Lower leg skin (tissue), 3 donors: ENCODE data around the gene PLA2G2A.

Experiments
- POLR2A ChIP-seq, 2 donors: fragments of 450-650 bp; IDR thresholded peaks; one replicate each; pipeline ENCODE4 v1.6.1; 2016 to 2017; ENCODE audit warnings: antibody characterized with exemption in 2 of 2, mild to moderate bottlenecking in 1 of 2, moderate library complexity in 1 of 2
- TF ChIP-seq, protein P1 (sequence below), 3 donors: fragments of 450-650 bp; IDR thresholded peaks; one replicate each; pipeline ENCODE4 v1.5.1; 2016; ENCODE audit warnings: antibody characterized with exemption in 3 of 3, mild to moderate bottlenecking in 3 of 3, moderate library complexity in 2 of 3

DNA sequence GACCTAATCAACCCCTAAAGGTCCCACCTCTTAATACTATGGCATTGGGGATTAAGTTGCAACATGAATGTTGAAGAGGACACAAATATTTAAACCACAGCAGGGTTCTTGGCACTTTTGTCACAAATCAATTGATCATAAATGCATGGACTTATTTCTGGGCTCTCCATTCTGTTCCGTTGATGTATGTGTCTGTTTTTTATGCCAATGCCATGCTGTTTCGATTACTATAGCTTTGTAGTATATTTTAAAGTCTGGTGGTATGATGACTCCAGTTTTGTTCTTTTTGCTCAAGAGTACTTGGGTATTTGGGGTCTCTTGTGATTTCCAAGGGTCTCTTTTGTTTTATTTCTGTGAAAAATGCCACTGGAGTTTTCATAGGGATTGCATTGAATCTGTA, 34.7 kb upstream of the PLA2G2A start:
- TF ChIP-seq POLR2A (IDR thresholded peaks at IDR 0.05), result no peak
- TF ChIP-seq, protein P1, sequence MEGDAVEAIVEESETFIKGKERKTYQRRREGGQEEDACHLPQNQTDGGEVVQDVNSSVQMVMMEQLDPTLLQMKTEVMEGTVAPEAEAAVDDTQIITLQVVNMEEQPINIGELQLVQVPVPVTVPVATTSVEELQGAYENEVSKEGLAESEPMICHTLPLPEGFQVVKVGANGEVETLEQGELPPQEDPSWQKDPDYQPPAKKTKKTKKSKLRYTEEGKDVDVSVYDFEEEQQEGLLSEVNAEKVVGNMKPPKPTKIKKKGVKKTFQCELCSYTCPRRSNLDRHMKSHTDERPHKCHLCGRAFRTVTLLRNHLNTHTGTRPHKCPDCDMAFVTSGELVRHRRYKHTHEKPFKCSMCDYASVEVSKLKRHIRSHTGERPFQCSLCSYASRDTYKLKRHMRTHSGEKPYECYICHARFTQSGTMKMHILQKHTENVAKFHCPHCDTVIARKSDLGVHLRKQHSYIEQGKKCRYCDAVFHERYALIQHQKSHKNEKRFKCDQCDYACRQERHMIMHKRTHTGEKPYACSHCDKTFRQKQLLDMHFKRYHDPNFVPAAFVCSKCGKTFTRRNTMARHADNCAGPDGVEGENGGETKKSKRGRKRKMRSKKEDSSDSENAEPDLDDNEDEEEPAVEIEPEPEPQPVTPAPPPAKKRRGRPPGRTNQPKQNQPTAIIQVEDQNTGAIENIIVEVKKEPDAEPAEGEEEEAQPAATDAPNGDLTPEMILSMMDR (IDR thresholded peaks at IDR 0.05), result no peak
